ENCODE data around the gene BHLHE41. TPM values are rescaled to one million over a fixed set of nuclear protein-coding genes. Genes with fewer than 3 reads are reported as not detected.
A peak's percentile ranks its signal among the peaks of the same experiment; 100 is the strongest.

Gene BHLHE41
- total RNA-seq, 1 donor, result 4.3 TPM

- Histone ChIP-seq H3K27ac (ENCODE audit: low read depth, low read length) (no peak overlapping the region), H3K79me2 (ENCODE audit: insufficient read depth, low read length) (no peaks in the 10 kb centered on the region), H4K20me1 (ENCODE audit: insufficient read depth, low read length) (no peaks in the 10 kb centered on the region), H3K4me3 (ENCODE audit: insufficient read depth, low read length) (no peak overlapping the region), H3K9me3 (ENCODE audit: low read depth, low read length) (no peaks in the 10 kb centered on the region), H3K36me3 (ENCODE audit: insufficient read depth, low read length) (no peaks in the 10 kb centered on the region), H3K27me3 (ENCODE audit: insufficient read depth, low read length) (peaks cover 43% of the 10 kb centered on the region), H3K4me2 (ENCODE audit: insufficient read depth, low read length) (no peak overlapping the region), H3K4me1 (ENCODE audit: insufficient read depth, low read length) (peaks cover 6% of the 10 kb centered on the region), H2AFZ (ENCODE audit: low read length) (no peak overlapping the region)
- DNase-seq (ENCODE audit: insufficient read length, low spot score, missing footprints), result no peak
- TF ChIP-seq CTCF (IDR thresholded peaks at IDR 0.05; ENCODE audit: extremely low read depth, low read depth, low read length), result no peak
Observed at GRCh38 chr12:26130728-26131127, 5.9 kb upstream of the BHLHE41 start.

GRCh38 chr12:26128168-26128567 lies 3.3 kb upstream of the BHLHE41 start:
- Histone ChIP-seq H3K36me3 (ENCODE audit: insufficient read depth, low read length) (no peaks in the 10 kb centered on the region), H3K27me3 (ENCODE audit: insufficient read depth, low read length) (peaks cover 43% of the 10 kb centered on the region), H4K20me1 (ENCODE audit: insufficient read depth, low read length) (no peaks in the 10 kb centered on the region), H3K4me3 (ENCODE audit: insufficient read depth, low read length) (no peak overlapping the region), H2AFZ (ENCODE audit: low read length) (no peak overlapping the region), H3K4me2 (ENCODE audit: insufficient read depth, low read length) (no peak overlapping the region), H3K79me2 (ENCODE audit: insufficient read depth, low read length) (no peaks in the 10 kb centered on the region), H3K27ac (ENCODE audit: low read depth, low read length) (no peak overlapping the region), H3K4me1 (ENCODE audit: insufficient read depth, low read length) (peaks cover 19% of the 10 kb centered on the region), H3K9me3 (ENCODE audit: low read depth, low read length) (no peaks in the 10 kb centered on the region)
- no peak for TF ChIP-seq CTCF (IDR thresholded peaks at IDR 0.05; ENCODE audit: extremely low read depth, low read depth, low read length)
- no peak for DNase-seq (ENCODE audit: insufficient read length, low spot score, missing footprints)

- Histone ChIP-seq H3K27ac (ENCODE audit: low read depth, low read length) (no peak overlapping the region), H3K27me3 (ENCODE audit: insufficient read depth, low read length) (peaks cover 40% of the 10 kb centered on the region)
Observed at GRCh38 chr12:26127404-26127803, 2.6 kb upstream of the BHLHE41 start.

More at GRCh38 chr12:26127404-26127803, 2.6 kb upstream of the BHLHE41 start:
- TF ChIP-seq CTCF (IDR thresholded peaks at IDR 0.05; ENCODE audit: extremely low read depth, low read depth, low read length), result no peak
- Histone ChIP-seq H3K79me2 (ENCODE audit: insufficient read depth, low read length) (no peaks in the 10 kb centered on the region), H3K36me3 (ENCODE audit: insufficient read depth, low read length) (no peaks in the 10 kb centered on the region), H3K4me2 (ENCODE audit: insufficient read depth, low read length) (peak overlapping the region; percentile 95), H3K9me3 (ENCODE audit: low read depth, low read length) (no peaks in the 10 kb centered on the region), H3K4me3 (ENCODE audit: insufficient read depth, low read length) (no peak overlapping the region), H4K20me1 (ENCODE audit: insufficient read depth, low read length) (no peaks in the 10 kb centered on the region), H2AFZ (ENCODE audit: low read length) (no peak overlapping the region), H3K4me1 (ENCODE audit: insufficient read depth, low read length) (peaks cover 19% of the 10 kb centered on the region)
- DNase-seq (ENCODE audit: insufficient read length, low spot score, missing footprints), result no peak

Data from osteoblast (primary cell).